Stomach (tissue), 9 donors: Measurements from ENCODE around the gene MRPL43. TPM values are rescaled to one million over a fixed set of nuclear protein-coding genes. Genes with fewer than 3 reads are reported as not detected.

Experiments used
- DNase-seq, 2 donors: peaks; one replicate each; pipeline versions ENCODE4 v3.0.0 to v3.0.0-alpha.2; 2013 to 2019
- H3K27ac ChIP-seq, 5 donors: fragments of 200-600 bp in 4 of 5; sonication (generic) in 4 of 5; one replicate each; pipeline ENCODE4 v1.5.1; 2013 to 2019; ENCODE audit warnings: mild to moderate bottlenecking in 1 of 5, moderate library complexity in 1 of 5
- H3K27me3 ChIP-seq, 3 donors: fragments of 200-600 bp; sonication (generic); one replicate each; pipeline ENCODE4 v1.5.1; 2017 to 2019; ENCODE audit warnings: mixed run types in 1 of 3
- H3K36me3 ChIP-seq, 4 donors: fragments of 200-600 bp; sonication (generic); 1 replicate in 3 of 4; 2 replicates in 1 of 4; pipeline ENCODE4 v1.5.1; 2016 to 2019
- H3K4me1 ChIP-seq, 4 donors: fragments of 200-600 bp; sonication (generic); one replicate each; pipeline ENCODE4 v1.5.1; 2016 to 2019
- H3K4me3 ChIP-seq, 4 donors: fragments of 200-600 bp; sonication (generic) in 3 of 4; one replicate each; pipeline ENCODE4 v1.5.1; 2016 to 2019; ENCODE audit warnings: mild to moderate bottlenecking in 1 of 4
- H3K9me3 ChIP-seq, 4 donors: fragments of 200-600 bp; sonication (generic); one replicate each; pipeline ENCODE4 v1.5.1; 2016 to 2019
- EP300 ChIP-seq: sonication (generic); formaldehyde crosslinking; IDR thresholded peaks from one replicate; pipeline ENCODE4 v1.6.1; 2017; ENCODE audit warnings: antibody characterized with exemption
- POLR2A ChIP-seq, 4 donors: fragments of 450-650 bp; IDR thresholded peaks; one replicate each; pipeline ENCODE4 v1.6.1; 2016; ENCODE audit warnings: antibody characterized with exemption in 4 of 4, control low read depth in 2 of 4, mild to moderate bottlenecking in 1 of 4, moderate library complexity in 1 of 4
- POLR2AphosphoS5 ChIP-seq, 3 donors: sonication (generic); formaldehyde crosslinking; IDR thresholded peaks; one replicate each; pipeline ENCODE4 v1.6.1; 2016; ENCODE audit warnings: antibody characterized with exemption in 3 of 3
- WGBS, 5 donors: extraction: QIAGEN DNeasy Blood & Tissue Kit in 3 of 5; methylation state at CpG; one replicate each; pipeline versions ENCODE4 v1.1.5 to v1.1.7; 2013 to 2018; 5-methylcytosine and 5-hydroxymethylcytosine counted together
- intact Hi-C: fragments of 100-400 bp; cut with DNase I; formaldehyde crosslinking; loops from one replicate; pipeline ENCODE4 v1.15.1; 2023; ENCODE audit warnings: low total_unique reads
- polyA plus RNA-seq, 3 donors: library from polyadenylated mRNA; stranded (reverse); fragments of 200-250 nt; gene quantifications; one replicate each; pipeline ENCODE4 v1.2.3, GENCODE V29; 2013
- total RNA-seq, 5 donors: library from RNA; depleted of rRNA; stranded (reverse); fragments of >200 nt; gene quantifications; one replicate each; pipeline versions ENCODE4 v1.1.0 to v1.2.3, GENCODE V29; 2014 to 2016
- TF ChIP-seq, protein P1 (sequence below), 7 experiments: fragments of 450-650 bp in 4 of 7; fragments of 200-600 bp in 3 of 7; sonication (generic) in 3 of 7; IDR thresholded peaks; one replicate each; pipeline ENCODE4 v1.5.1; 2016 to 2019; ENCODE audit warnings: antibody characterized with exemption in 7 of 7, control low read depth in 2 of 7, mild to moderate bottlenecking in 1 of 7
- donor health status: healthy with polysubstance abuse.
- donor health status: Bipolar disorder and iron deficiency.
- donor health status: healthy.

The MRPL43 gene
- total and polyA plus RNA-seq, 8 donors, result 29.9 to 243 (median 95.7) TPM

DNA sequence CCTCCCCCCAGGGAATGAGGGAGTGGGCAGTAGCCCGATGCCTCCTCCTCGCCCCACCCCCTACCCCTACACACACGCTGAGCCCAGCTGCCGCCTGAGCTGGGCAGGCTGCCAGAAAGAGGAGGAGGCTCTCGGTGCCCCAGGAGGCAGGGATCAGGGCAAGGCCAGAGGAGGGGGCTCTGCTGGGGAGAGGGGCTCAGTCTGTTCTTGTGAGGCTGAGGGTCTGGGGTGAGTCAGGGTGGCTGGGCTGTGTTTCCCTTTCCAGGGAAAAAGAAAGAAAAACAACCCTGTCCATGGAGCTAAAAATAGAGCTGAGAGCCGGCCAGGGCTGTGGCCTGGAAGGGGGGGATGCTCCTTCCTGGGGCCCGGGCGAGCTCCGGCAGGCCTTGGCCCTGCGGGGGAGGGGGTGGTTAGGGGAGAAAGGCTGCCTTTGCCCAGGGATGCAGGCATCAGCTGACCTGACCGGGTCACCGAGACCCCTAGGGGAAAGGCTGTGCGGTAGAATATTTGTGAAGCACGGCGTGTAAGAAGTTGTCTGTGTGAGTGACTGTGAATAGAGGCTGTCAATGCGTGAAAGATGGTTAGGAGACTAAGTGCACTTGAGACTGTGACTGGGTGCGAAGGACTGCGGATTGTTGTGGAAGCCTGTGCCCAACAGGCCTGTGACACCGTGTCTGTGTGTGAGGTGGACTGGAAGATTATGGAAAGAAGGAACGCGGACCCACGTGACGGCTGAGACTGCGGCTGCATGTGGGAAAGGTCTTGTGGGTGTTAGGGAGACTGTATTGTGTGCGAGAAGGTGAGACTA, 11.1 kb upstream of the MRPL43 start:
- intact Hi-C loops, result no loop called here
- peak overlapping the region; percentile 97 to 100 (median 100) for H3K27ac ChIP-seq
- H3K4me3 ChIP-seq, result peak overlapping the region; percentile 68 to 89 (median 88)
- H3K9me3 ChIP-seq, result no peaks in the 10 kb centered on the region
- peaks cover 8 to 18% (median 15%) of the 10 kb centered on the region in 4 donors for H3K36me3 ChIP-seq
- no peaks in the 10 kb centered on the region for H3K27me3 ChIP-seq
- no peak for TF ChIP-seq POLR2AphosphoS5 (IDR thresholded peaks at IDR 0.05)
- TF ChIP-seq, protein P1, sequence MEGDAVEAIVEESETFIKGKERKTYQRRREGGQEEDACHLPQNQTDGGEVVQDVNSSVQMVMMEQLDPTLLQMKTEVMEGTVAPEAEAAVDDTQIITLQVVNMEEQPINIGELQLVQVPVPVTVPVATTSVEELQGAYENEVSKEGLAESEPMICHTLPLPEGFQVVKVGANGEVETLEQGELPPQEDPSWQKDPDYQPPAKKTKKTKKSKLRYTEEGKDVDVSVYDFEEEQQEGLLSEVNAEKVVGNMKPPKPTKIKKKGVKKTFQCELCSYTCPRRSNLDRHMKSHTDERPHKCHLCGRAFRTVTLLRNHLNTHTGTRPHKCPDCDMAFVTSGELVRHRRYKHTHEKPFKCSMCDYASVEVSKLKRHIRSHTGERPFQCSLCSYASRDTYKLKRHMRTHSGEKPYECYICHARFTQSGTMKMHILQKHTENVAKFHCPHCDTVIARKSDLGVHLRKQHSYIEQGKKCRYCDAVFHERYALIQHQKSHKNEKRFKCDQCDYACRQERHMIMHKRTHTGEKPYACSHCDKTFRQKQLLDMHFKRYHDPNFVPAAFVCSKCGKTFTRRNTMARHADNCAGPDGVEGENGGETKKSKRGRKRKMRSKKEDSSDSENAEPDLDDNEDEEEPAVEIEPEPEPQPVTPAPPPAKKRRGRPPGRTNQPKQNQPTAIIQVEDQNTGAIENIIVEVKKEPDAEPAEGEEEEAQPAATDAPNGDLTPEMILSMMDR (IDR thresholded peaks at IDR 0.05), result no peak
- no peak for TF ChIP-seq POLR2A (IDR thresholded peaks at IDR 0.05)
- TF ChIP-seq EP300, result no peak
- WGBS, 5 donors, result 1 to 4% (median 3%) methylated on average over 19 to 25 of the region's 25 CpGs
- peaks cover 45 to 67% (median 53%) of the 10 kb centered on the region in 4 donors for H3K4me1 ChIP-seq
- DNase-seq, result peak; percentile 84 to 96

DNA sequence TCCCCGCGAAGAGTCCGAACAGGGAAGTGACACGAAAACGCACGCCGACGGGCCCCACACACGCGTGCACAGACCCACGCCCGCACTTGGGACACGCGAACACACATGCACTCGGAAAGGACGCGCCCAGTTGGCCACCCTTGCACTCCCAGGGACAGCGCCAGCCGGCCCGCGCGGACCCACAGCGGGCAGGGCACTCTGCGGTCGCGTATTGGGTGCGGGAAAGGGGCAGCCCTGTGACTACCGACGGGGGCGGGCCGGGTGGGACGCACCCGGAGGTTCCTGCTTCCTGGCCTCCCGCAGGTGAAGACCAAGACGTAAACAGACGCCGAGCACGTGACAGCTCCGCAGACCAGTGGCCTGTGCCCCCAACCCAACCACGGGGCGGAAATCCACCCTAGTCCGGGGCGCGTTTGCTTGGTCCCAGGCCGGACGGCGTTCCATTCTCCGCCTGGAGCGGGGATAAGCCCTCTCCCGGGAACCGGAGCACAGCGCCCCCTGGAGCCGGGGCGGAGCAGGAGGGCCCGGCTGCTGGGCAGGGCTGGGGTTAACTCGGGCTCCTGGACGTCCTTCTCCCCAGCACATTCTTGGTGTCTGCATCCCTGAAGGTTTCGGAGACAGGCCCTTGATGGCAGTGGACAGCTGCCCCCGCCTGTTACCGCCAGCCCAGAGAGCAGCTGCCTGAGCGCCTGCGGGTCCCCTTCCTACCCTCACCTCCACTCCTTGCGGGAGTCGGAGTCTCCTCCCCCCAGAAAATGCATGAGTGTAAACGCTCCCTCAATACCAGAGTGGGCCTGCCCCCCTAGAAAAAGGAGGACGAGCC, 10.3 kb upstream of the MRPL43 start:
- Histone ChIP-seq H3K27me3 (no peaks in the 10 kb centered on the region), H3K36me3 (peaks cover 13 to 18% (median 15%) of the 10 kb centered on the region in 4 donors), H3K4me3 (peak overlapping the region; percentile 68 to 89 (median 88)), H3K4me1 (peaks cover 44 to 59% (median 49%) of the 10 kb centered on the region in 4 donors), H3K27ac (peak overlapping the region; percentile 97 to 100 (median 100)), H3K9me3 (no peaks in the 10 kb centered on the region)
- DNase-seq, result peak; percentile 84 to 91
- WGBS, 5 donors, result 0 to 1% (median 1%) methylated on average over 24 to 66 of the region's 66 CpGs
- TF ChIP-seq POLR2A (IDR thresholded peaks at IDR 0.05), result no peak
- TF ChIP-seq EP300, result no peak
- TF ChIP-seq POLR2AphosphoS5 (IDR thresholded peaks at IDR 0.05), result peak in 1 of 3 donors; percentile 59
- TF ChIP-seq, protein P1 (IDR thresholded peaks at IDR 0.05), result peak in 5 of 7 experiments; percentile 84 to 92 (median 87)
- intact Hi-C loops, result no loop called here

DNA sequence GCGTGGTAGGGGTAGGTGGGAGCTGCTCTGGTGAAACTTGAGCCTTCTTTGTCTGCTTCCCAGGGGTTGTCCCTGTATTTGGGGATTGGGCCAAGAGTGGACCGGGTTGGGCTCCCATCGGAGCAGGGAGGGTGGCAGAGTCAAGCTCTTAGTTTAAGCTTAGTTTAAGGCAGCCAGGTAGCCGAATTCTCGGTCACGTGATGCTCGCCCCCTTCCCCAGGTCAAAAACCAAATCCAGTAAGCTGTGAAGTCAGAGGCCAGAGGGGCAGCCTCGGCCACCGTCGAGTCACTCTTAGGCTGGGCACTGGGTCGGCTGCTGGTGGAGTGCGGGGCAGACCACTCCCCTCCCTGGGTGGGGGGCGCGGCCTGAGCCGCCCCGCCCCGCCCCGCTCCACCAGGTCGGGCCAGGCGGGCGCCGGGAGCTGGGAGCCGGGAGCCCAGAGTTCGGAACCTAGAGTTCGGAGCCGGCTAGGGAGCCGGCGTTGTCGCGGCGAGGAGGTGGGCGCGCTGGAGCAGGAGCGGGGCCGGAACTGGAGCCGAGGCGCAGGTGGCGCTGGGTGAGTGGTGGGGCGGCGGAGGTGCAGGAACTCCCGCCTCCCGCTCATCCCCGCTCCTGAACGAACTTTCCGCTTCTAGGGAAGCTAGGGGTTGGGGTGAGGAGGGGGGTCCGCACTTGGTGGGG, 9.5 kb upstream of the MRPL43 start:
- peak; percentile 49 to 77 for DNase-seq
- peaks cover 14 to 23% (median 17%) of the 10 kb centered on the region in 4 donors for H3K36me3 ChIP-seq
- TF ChIP-seq, protein P1 (IDR thresholded peaks at IDR 0.05), result no peak
- TF ChIP-seq POLR2A (IDR thresholded peaks at IDR 0.05) (no peak), POLR2AphosphoS5 (IDR thresholded peaks at IDR 0.05) (no peak), EP300 (no peak)
- H3K9me3 ChIP-seq, result no peaks in the 10 kb centered on the region
- H3K27me3 ChIP-seq, result no peaks in the 10 kb centered on the region
- H3K4me1 ChIP-seq, result peaks cover 36 to 51% (median 41%) of the 10 kb centered on the region in 4 donors
- peak overlapping the region; percentile 68 to 89 (median 88) for H3K4me3 ChIP-seq
- H3K27ac ChIP-seq, result peak overlapping the region; percentile 97 to 100 (median 100)
- WGBS, 5 donors, result 2 to 6% (median 4%) methylated on average over 14 to 46 of the region's 46 CpGs
- intact Hi-C loops, result no loop called here

DNA sequence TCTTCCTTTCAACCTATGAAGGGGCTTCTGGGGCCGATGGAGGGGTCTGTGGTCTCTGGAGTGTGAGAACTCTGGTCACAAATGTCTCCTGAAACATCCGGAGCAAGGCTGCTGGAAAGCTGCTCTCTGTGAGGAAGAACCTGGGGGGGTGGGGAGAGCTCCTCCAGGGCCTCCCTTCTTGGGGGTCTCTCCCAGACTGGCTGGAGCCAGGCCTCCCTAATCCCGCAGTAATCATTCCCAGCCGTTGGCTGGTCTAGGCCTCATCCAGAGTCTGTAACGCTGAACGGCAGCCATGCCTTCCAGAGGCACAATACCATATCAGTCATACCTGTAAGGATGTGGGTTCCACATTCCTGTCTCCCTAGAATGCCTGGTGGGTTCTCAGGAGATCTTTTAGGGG, 7.9 kb upstream of the MRPL43 start:
- Histone ChIP-seq H3K4me1 (peaks cover 21 to 37% (median 26%) of the 10 kb centered on the region in 4 donors), H3K4me3 (no peak overlapping the region), H3K27me3 (no peaks in the 10 kb centered on the region), H3K27ac (no peak overlapping the region), H3K9me3 (no peaks in the 10 kb centered on the region), H3K36me3 (peaks cover 22 to 39% (median 33%) of the 10 kb centered on the region in 4 donors)
- TF ChIP-seq EP300 (no peak), POLR2A (IDR thresholded peaks at IDR 0.05) (no peak), POLR2AphosphoS5 (IDR thresholded peaks at IDR 0.05) (no peak)
- TF ChIP-seq, protein P1 (IDR thresholded peaks at IDR 0.05), result no peak
- intact Hi-C loops, result loop anchor here (2.0 kb wide), 1 partner anchor 20 kb away; no protein-coding TSS in a partner anchor
- DNase-seq, result no peak
- 58 to 72% (median 63%) methylated on average over 6 of the region's 6 CpGs for WGBS, 5 donors
